DND-41 (cell line): ENCODE measurements around the gene HES6.

Experiments
- ATAC-seq: fragments of 200-7000 bp; cut with Tn5 transposase; 3 replicates; pipeline ENCODE4 v1.9.1; 2021; ENCODE audit warnings: low read depth; ENCODE audit not compliant: insufficient read depth
- DNase-seq: peaks from one replicate; pipeline ENCODE4 v3.0.0-alpha.2; 2020
- H2AFZ ChIP-seq: 2 replicates; pipeline ENCODE4 v1.6.0; 2012; ENCODE audit warnings: low read depth, low read length
- H3K27ac ChIP-seq: 2 replicates; pipeline ENCODE4 v1.5.1; 2012; ENCODE audit warnings: low read length, inconsistent platforms
- H3K27me3 ChIP-seq: fragments of 200-600 bp; sonication (generic); 2 replicates; pipeline ENCODE4 v1.6.0; 2012; ENCODE audit warnings: low read length, mild to moderate bottlenecking, inconsistent platforms; ENCODE audit not compliant: insufficient read depth, poor library complexity
- H3K36me3 ChIP-seq: 2 replicates; pipeline ENCODE4 v1.5.1; 2012; ENCODE audit warnings: low read length, inconsistent platforms; ENCODE audit not compliant: insufficient read depth
- H3K4me1 ChIP-seq: 2 replicates; pipeline ENCODE4 v1.5.1; 2012; ENCODE audit warnings: mild to moderate bottlenecking, low read length; ENCODE audit not compliant: insufficient read depth
- H3K4me2 ChIP-seq: 2 replicates; pipeline ENCODE4 v1.6.0; 2012; ENCODE audit warnings: mild to moderate bottlenecking, moderate library complexity, low read length, inconsistent platforms; ENCODE audit not compliant: insufficient read depth
- H3K4me3 ChIP-seq, 2 experiments: fragments of 200-600 bp in 1 of 2; shearing (Covaris generic) in 1 of 2; 2 replicates each; pipeline ENCODE4 v1.5.1; 2012 to 2016; ENCODE audit warnings: inconsistent platforms in 2 of 2, low read length in 2 of 2, mild to moderate bottlenecking in 2 of 2, low read depth in 1 of 2, moderate library complexity in 1 of 2
- H3K79me2 ChIP-seq: 2 replicates; pipeline ENCODE4 v1.6.0; 2012; ENCODE audit warnings: low read length, inconsistent platforms; ENCODE audit not compliant: insufficient read depth
- H3K9ac ChIP-seq: 2 replicates; pipeline ENCODE4 v1.6.0; 2012; ENCODE audit warnings: low read depth, mild to moderate bottlenecking, inconsistent platforms, low read length, moderate library complexity
- H3K9me3 ChIP-seq: 2 replicates; pipeline ENCODE4 v1.5.1; 2012; ENCODE audit warnings: low read length, moderate library complexity, mild to moderate bottlenecking, inconsistent platforms; ENCODE audit not compliant: insufficient read depth, severe bottlenecking
- H4K20me1 ChIP-seq: 2 replicates; pipeline ENCODE4 v1.6.0; 2012; ENCODE audit warnings: low read length; ENCODE audit not compliant: insufficient read depth
- EZH2 ChIP-seq: IDR thresholded peaks from 3 replicates; pipeline ENCODE4 v1.6.1; 2012; ENCODE audit warnings: borderline replicate concordance, low read depth, mild to moderate bottlenecking, moderate library complexity, low read length, inconsistent platforms; ENCODE audit not compliant: severe bottlenecking
- TF ChIP-seq, protein P1 (sequence below): IDR thresholded peaks from 2 replicates; pipeline ENCODE4 v1.5.1; 2012; ENCODE audit warnings: borderline replicate concordance, low read length, moderate library complexity, mild to moderate bottlenecking; ENCODE audit not compliant: poor library complexity, severe bottlenecking; ENCODE audit errors: extremely low read depth

HES6 gene

DNA sequence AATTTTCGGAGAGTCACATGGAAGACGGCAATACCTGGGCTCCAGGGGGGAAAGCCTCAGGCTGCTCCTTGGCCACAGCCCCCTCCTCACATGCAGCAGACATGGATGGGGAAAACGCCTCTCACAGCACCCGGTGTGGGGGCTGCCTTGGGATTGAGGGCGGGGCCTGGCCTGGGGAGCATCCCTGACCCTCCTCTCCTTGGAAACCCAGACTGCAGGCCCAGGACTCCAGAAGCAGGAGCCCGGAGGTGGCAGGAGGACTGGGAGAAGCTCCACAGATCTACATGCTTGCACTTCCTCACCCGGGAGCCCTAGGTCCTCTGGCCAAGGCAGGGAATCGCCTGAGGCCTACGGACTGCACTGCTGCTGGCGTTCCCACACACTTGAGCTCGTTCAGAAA lies 12.1 kb upstream of the HES6 start:
- Histone ChIP-seq H3K4me2 (no peak overlapping the region), H3K36me3 (peaks cover 73% of the 10 kb centered on the region), H3K9me3 (no peaks in the 10 kb centered on the region), H3K79me2 (no peaks in the 10 kb centered on the region), H3K9ac (no peak overlapping the region), H2AFZ (no peak overlapping the region), H4K20me1 (no peaks in the 10 kb centered on the region), H3K4me1 (no peaks in the 10 kb centered on the region), H3K4me3 (no peak overlapping the region), H3K27ac (no peak overlapping the region), H3K27me3 (no peaks in the 10 kb centered on the region)
- DNase-seq (no peak), ATAC-seq (no peak)
- TF ChIP-seq, protein P1, sequence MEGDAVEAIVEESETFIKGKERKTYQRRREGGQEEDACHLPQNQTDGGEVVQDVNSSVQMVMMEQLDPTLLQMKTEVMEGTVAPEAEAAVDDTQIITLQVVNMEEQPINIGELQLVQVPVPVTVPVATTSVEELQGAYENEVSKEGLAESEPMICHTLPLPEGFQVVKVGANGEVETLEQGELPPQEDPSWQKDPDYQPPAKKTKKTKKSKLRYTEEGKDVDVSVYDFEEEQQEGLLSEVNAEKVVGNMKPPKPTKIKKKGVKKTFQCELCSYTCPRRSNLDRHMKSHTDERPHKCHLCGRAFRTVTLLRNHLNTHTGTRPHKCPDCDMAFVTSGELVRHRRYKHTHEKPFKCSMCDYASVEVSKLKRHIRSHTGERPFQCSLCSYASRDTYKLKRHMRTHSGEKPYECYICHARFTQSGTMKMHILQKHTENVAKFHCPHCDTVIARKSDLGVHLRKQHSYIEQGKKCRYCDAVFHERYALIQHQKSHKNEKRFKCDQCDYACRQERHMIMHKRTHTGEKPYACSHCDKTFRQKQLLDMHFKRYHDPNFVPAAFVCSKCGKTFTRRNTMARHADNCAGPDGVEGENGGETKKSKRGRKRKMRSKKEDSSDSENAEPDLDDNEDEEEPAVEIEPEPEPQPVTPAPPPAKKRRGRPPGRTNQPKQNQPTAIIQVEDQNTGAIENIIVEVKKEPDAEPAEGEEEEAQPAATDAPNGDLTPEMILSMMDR = no peak
- TF ChIP-seq EZH2 = no peak

DNA sequence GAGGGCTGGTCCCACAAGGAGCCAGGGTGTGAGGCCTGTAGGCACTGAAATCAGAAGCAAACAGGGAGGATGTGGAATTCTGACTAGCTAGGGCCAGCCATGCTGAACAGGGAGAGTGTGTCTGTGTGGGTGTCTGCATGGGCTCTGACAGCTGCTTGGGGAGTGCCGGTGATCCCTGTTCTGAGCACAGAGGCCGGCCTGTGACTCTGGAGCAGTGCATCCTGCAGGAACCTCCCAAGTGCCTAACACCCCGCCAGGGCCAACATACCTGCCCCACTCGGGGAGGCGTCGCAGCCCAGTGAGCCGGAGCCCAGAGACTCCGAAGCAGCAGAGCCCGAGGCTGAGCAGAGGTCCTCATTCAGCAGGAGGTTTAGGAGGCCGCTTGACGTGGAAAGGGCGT lies 11.5 kb upstream of the HES6 start:
- H3K36me3 ChIP-seq = peaks cover 66% of the 10 kb centered on the region
- no peak for DNase-seq

DNA sequence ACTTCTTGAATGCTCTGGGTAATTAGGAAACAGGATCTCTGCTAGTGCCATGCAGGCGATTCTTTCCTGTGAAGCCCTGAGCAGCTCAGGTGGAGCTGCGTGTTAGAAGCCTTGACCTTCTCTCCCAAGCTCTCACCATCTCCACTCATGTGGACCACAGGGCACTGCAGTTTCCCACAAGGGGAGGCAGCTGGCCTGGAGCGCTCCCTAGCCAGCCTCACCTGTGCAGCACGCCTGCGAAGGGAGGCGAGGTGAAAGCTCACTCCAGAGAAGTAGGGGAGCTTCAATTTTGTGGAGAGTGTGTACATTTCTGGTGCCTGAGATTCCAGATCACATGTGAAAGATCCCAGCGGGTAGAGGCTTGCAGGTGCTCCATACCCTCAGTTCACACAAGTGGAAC lies 11.1 kb upstream of the HES6 start:
- Histone ChIP-seq H3K36me3 (peaks cover 65% of the 10 kb centered on the region), H3K27ac (no peak overlapping the region), H3K9ac (no peak overlapping the region), H3K27me3 (no peaks in the 10 kb centered on the region), H4K20me1 (no peaks in the 10 kb centered on the region), H3K4me2 (no peak overlapping the region), H3K4me1 (no peaks in the 10 kb centered on the region), H2AFZ (no peak overlapping the region), H3K79me2 (no peaks in the 10 kb centered on the region), H3K9me3 (no peaks in the 10 kb centered on the region), H3K4me3 (no peak overlapping the region)
- TF ChIP-seq, protein P1 = no peak
- TF ChIP-seq EZH2 = no peak
- no peak for ATAC-seq
- DNase-seq = no peak

More for the DNA sequence above, 11.5 kb upstream of the HES6 start:
- Histone ChIP-seq H4K20me1 (no peaks in the 10 kb centered on the region), H2AFZ (no peak overlapping the region), H3K79me2 (no peaks in the 10 kb centered on the region), H3K27me3 (no peaks in the 10 kb centered on the region), H3K4me3 (no peak overlapping the region), H3K4me1 (no peaks in the 10 kb centered on the region), H3K27ac (no peak overlapping the region), H3K4me2 (no peak overlapping the region), H3K9ac (no peak overlapping the region), H3K9me3 (no peaks in the 10 kb centered on the region)
- TF ChIP-seq EZH2 = no peak
- TF ChIP-seq, protein P1 = no peak
- ATAC-seq = no peak

DNA sequence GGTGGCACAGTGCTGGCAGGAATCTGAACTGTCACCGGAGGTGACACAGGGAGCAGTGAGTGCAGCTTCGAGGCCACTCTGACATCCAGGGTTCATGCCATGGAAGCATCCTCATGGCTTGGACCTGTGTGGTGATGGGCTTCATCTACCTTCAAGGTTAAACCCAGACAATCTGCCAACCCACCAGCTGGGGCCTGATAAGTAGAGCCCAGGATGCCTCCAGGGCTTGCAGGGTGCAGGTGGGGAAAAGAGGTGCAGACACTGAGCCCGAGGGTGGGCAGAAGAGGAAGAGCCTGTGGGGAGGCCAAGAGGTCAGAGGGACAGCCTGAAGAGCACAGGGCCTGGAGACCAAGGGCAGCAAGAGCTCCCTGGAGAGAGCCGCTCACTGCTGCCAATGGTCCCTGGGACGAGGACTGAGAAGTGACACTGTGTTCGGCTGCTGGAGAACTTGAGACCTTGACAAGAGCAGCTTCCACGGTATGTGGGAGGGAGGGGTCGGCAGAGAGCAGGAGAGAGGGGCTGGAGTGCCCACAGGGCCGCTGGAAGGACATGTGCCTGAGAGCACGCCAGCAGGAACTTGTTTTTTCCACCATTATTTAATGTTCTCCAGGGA lies 8.1 kb upstream of the HES6 start:
- Histone ChIP-seq H3K27ac (no peak overlapping the region), H2AFZ (no peak overlapping the region), H4K20me1 (no peaks in the 10 kb centered on the region), H3K36me3 (peaks cover 46% of the 10 kb centered on the region), H3K79me2 (no peaks in the 10 kb centered on the region), H3K4me3 (no peak overlapping the region), H3K4me2 (no peak overlapping the region), H3K4me1 (no peaks in the 10 kb centered on the region), H3K9ac (no peak overlapping the region), H3K27me3 (no peaks in the 10 kb centered on the region), H3K9me3 (no peaks in the 10 kb centered on the region)
- ATAC-seq (no peak), DNase-seq (no peak)
- no peak for TF ChIP-seq EZH2
- TF ChIP-seq, protein P1 = no peak
